Ectodermal cell (in vitro differentiated cells): ENCODE measurements around the gene YY2. TPM values are rescaled to one million over a fixed set of nuclear protein-coding genes. Genes with fewer than 3 reads are reported as not detected.
"Not testable (repeated sequence)": the region's sequence is repeated elsewhere in the genome, so short reads cannot be mapped to it uniquely, and the experiment has no call there.

Experiments
- H3K27ac ChIP-seq: 2 replicates; pipeline ENCODE4 v1.7.0; 2013; ENCODE audit warnings: mild to moderate bottlenecking, low read depth, low read length; ENCODE audit not compliant: insufficient read depth, poor library complexity, severe bottlenecking
- H3K27me3 ChIP-seq: 2 replicates; pipeline ENCODE4 v1.7.0; 2013; ENCODE audit warnings: mild to moderate bottlenecking, low read length; ENCODE audit not compliant: insufficient read depth, control insufficient read depth, poor library complexity, severe bottlenecking
- H3K36me3 ChIP-seq: one replicate; pipeline ENCODE4 v1.7.0; 2013; ENCODE audit warnings: low read length; ENCODE audit not compliant: control insufficient read depth, insufficient read depth
- H3K4me1 ChIP-seq: one replicate; pipeline ENCODE4 v1.7.0; 2013; ENCODE audit warnings: low read length; ENCODE audit not compliant: control insufficient read depth, insufficient read depth
- H3K4me3 ChIP-seq: 2 replicates; pipeline ENCODE4 v1.7.0; 2013; ENCODE audit warnings: low read depth, low read length, control low read depth; ENCODE audit not compliant: insufficient read depth
- H3K9me3 ChIP-seq: 2 replicates; pipeline ENCODE4 v1.7.0; 2013; ENCODE audit warnings: mild to moderate bottlenecking, low read length, moderate library complexity; ENCODE audit not compliant: control insufficient read depth
- WGBS, 2 experiments: methylation state at CpG; one replicate each; pipeline ENCODE4 v1.1.7; 2013; ENCODE audit warnings: missing lambda C conversion rate in 2 of 2; 5-methylcytosine and 5-hydroxymethylcytosine counted together
- polyA plus RNA-seq, 4 experiments: library from polyadenylated mRNA; stranded (reverse); fragments of 50-300 nt; gene quantifications; one replicate each; pipeline ENCODE4 v1.2.3, GENCODE V29; 2013

The YY2 gene
- polyA plus RNA-seq (2013, experiment 1 of 4): 2.2 TPM
- polyA plus RNA-seq (2013, experiment 2 of 4): 2.5 TPM
- polyA plus RNA-seq (2013, experiment 3 of 4): 1.4 TPM
- polyA plus RNA-seq (2013, experiment 4 of 4): 1.6 TPM

GRCh38 chrX:21855937-21856415 lies at the start of gene YY2:
YY2 (plus strand) TSS chrX:21855987; CDS start chrX:21856485, 498 bp downstream.
- Histone ChIP-seq H3K36me3 (no peaks in the 10 kb centered on the region), H3K27me3 (no peaks in the 10 kb centered on the region), H3K4me3 (no peak within 1 kb of the TSS), H3K27ac (no peak within 1 kb of the TSS), H3K9me3 (no peaks in the 10 kb centered on the region), H3K4me1 (no peaks in the 10 kb centered on the region)
- 97 to 98% methylated on average over 28 of the region's 29 CpGs for WGBS, 2 experiments

GRCh38 chrX:21806691-21807090 lies 49.1 kb upstream of the YY2 start:
- Histone ChIP-seq H3K4me3 (no peak overlapping the region), H3K36me3 (no peaks in the 10 kb centered on the region), H3K27ac (no peak overlapping the region), H3K27me3 (no peaks in the 10 kb centered on the region), H3K9me3 (no peaks in the 10 kb centered on the region), H3K4me1 (no peaks in the 10 kb centered on the region)

- H3K27me3 ChIP-seq: no peaks in the 10 kb centered on the region
- 92 to 94% methylated on average over 1 of the region's 1 CpG for WGBS, 2 experiments
- H3K27ac ChIP-seq: no peak overlapping the region
- no peaks in the 10 kb centered on the region for H3K9me3 ChIP-seq
- H3K4me3 ChIP-seq: no peak overlapping the region
- no peaks in the 10 kb centered on the region for H3K36me3 ChIP-seq
- H3K4me1 ChIP-seq: no peaks in the 10 kb centered on the region
These were observed 44.0 kb upstream of the YY2 start for GRCh38 chrX:21811832-21812231.

- H3K27me3 ChIP-seq: no peaks in the 10 kb centered on the region
- WGBS, 2 experiments: 73 to 75% methylated on average over 2 of the region's 2 CpGs
- no peaks in the 10 kb centered on the region for H3K9me3 ChIP-seq
- H3K27ac ChIP-seq: no peak overlapping the region
- no peaks in the 10 kb centered on the region for H3K36me3 ChIP-seq
- no peak overlapping the region for H3K4me3 ChIP-seq
- H3K4me1 ChIP-seq: no peaks in the 10 kb centered on the region
These were observed 43.2 kb upstream of the YY2 start for GRCh38 chrX:21812628-21813027.

GRCh38 chrX:21813612-21814368 lies 42.0 kb upstream of the YY2 start:
- Histone ChIP-seq H3K27me3 (no peaks in the 10 kb centered on the region), H3K4me1 (no peaks in the 10 kb centered on the region), H3K9me3 (no peaks in the 10 kb centered on the region), H3K36me3 (no peaks in the 10 kb centered on the region), H3K27ac (no peak overlapping the region), H3K4me3 (no peak overlapping the region)

- H3K27me3 ChIP-seq: no peaks in the 10 kb centered on the region
- H3K36me3 ChIP-seq: no peaks in the 10 kb centered on the region
- WGBS, 2 experiments: 90 to 91% methylated on average over 5 of the region's 5 CpGs
- H3K9me3 ChIP-seq: no peaks in the 10 kb centered on the region
- no peaks in the 10 kb centered on the region for H3K4me1 ChIP-seq
- H3K4me3 ChIP-seq: no peak overlapping the region
- no peak overlapping the region for H3K27ac ChIP-seq
These were observed 39.7 kb upstream of the YY2 start for GRCh38 chrX:21816136-21816535.

GRCh38 chrX:21820170-21820569 lies 35.6 kb upstream of the YY2 start:
- not testable (repeated sequence) for H3K27me3 ChIP-seq, H3K4me3 ChIP-seq, H3K36me3 ChIP-seq, H3K4me1 ChIP-seq, H3K9me3 ChIP-seq, H3K27ac ChIP-seq
- WGBS, 2 experiments: 88 to 100% methylated on average over 1 of the region's 1 CpG

- H3K9me3 ChIP-seq: no peaks in the 10 kb centered on the region
- WGBS, 2 experiments: 91 to 95% methylated on average over 3 of the region's 3 CpGs
- no peak overlapping the region for H3K27ac ChIP-seq
These were observed 33.9 kb upstream of the YY2 start for GRCh38 chrX:21821875-21822274.

GRCh38 chrX:21831496-21831895 lies 24.3 kb upstream of the YY2 start:
- H3K9me3 ChIP-seq: no peaks in the 10 kb centered on the region
- H3K27me3 ChIP-seq: no peaks in the 10 kb centered on the region
- H3K4me3 ChIP-seq: no peak overlapping the region
- H3K4me1 ChIP-seq: no peaks in the 10 kb centered on the region
- no peaks in the 10 kb centered on the region for H3K36me3 ChIP-seq
- no peak overlapping the region for H3K27ac ChIP-seq
- 83 to 98% methylated on average over 2 of the region's 2 CpGs for WGBS, 2 experiments

More at GRCh38 chrX:21821875-21822274, 33.9 kb upstream of the YY2 start:
- Histone ChIP-seq H3K27me3 (no peaks in the 10 kb centered on the region), H3K4me1 (no peaks in the 10 kb centered on the region), H3K4me3 (no peak overlapping the region), H3K36me3 (no peaks in the 10 kb centered on the region)

GRCh38 chrX:21837056-21837455 lies 18.7 kb upstream of the YY2 start:
- no peaks in the 10 kb centered on the region for H3K4me1 ChIP-seq
- H3K27ac ChIP-seq: no peak overlapping the region
- no peaks in the 10 kb centered on the region for H3K9me3 ChIP-seq
- no peaks in the 10 kb centered on the region for H3K36me3 ChIP-seq
- H3K4me3 ChIP-seq: no peak overlapping the region
- 82 to 95% methylated on average over 2 of the region's 2 CpGs for WGBS, 2 experiments
- no peaks in the 10 kb centered on the region for H3K27me3 ChIP-seq
